Sigmoid colon (tissue), 7 donors: Measurements from ENCODE around the gene BOD1. TPM values are rescaled to one million over a fixed set of nuclear protein-coding genes. Genes with fewer than 3 reads are reported as not detected.

Experiments used
- DNase-seq: peaks from one replicate; pipeline ENCODE4 v3.0.0-alpha.2; 2019
- H3K27ac ChIP-seq, 4 donors: fragments of 200-600 bp; sonication (generic); one replicate each; pipeline ENCODE4 v1.5.1; 2016 to 2019; ENCODE audit warnings: mild to moderate bottlenecking in 1 of 4
- H3K27me3 ChIP-seq, 3 donors: fragments of 200-600 bp; sonication (generic); one replicate each; pipeline ENCODE4 v1.5.1; 2019; ENCODE audit warnings: mild to moderate bottlenecking in 1 of 3
- H3K36me3 ChIP-seq, 4 donors: fragments of 200-600 bp; sonication (generic); one replicate each; pipeline ENCODE4 v1.5.1; 2016 to 2019
- H3K4me1 ChIP-seq, 4 donors: fragments of 200-600 bp; sonication (generic); one replicate each; pipeline ENCODE4 v1.5.1; 2017 to 2019
- H3K4me3 ChIP-seq, 4 donors: fragments of 200-600 bp; sonication (generic); one replicate each; pipeline ENCODE4 v1.5.1; 2017 to 2019; ENCODE audit warnings: mild to moderate bottlenecking in 2 of 4, moderate library complexity in 1 of 4
- H3K9me3 ChIP-seq, 4 donors: fragments of 200-600 bp in 3 of 4; sonication (generic) in 3 of 4; one replicate each; pipeline versions ENCODE4 v1.5.1 to v1.6.1; 2013 to 2019
- CTCF ChIP-seq, 4 experiments: fragments of 450-650 bp in 3 of 4; fragments of 200-600 bp in 1 of 4; IDR thresholded peaks; one replicate each; pipeline ENCODE4 v1.5.1; 2016 to 2019; ENCODE audit warnings: antibody characterized with exemption in 4 of 4, mild to moderate bottlenecking in 3 of 4, moderate library complexity in 2 of 4
- EP300 ChIP-seq, 4 donors: sonication (generic); formaldehyde crosslinking; IDR thresholded peaks; one replicate each; pipeline ENCODE4 v1.6.1; 2017; ENCODE audit warnings: antibody characterized with exemption in 4 of 4
- POLR2A ChIP-seq, 2 donors: fragments of 450-650 bp; IDR thresholded peaks; one replicate each; pipeline ENCODE4 v1.6.1; 2016; ENCODE audit warnings: antibody characterized with exemption in 2 of 2, mild to moderate bottlenecking in 2 of 2, moderate library complexity in 2 of 2
- POLR2AphosphoS5 ChIP-seq, 4 donors: sonication (generic); formaldehyde crosslinking; IDR thresholded peaks; one replicate each; pipeline ENCODE4 v1.6.1; 2017; ENCODE audit warnings: antibody characterized with exemption in 4 of 4
- WGBS, 2 donors: extraction: QIAGEN DNeasy Blood & Tissue Kit; methylation state at CpG; one replicate each; pipeline ENCODE4 v1.1.7; 2013; 5-methylcytosine and 5-hydroxymethylcytosine counted together
- intact Hi-C: fragments of 100-400 bp; cut with DNase I; formaldehyde crosslinking; loops from one replicate; pipeline ENCODE4 v1.15.1; 2023
- polyA plus RNA-seq, 3 donors: library from polyadenylated mRNA; stranded (reverse); fragments of 200-250 nt; gene quantifications; one replicate each; pipeline ENCODE4 v1.2.3, GENCODE V29; 2013
- total RNA-seq, 4 donors: library from RNA; depleted of rRNA; stranded (reverse); fragments of >200 nt; gene quantifications; one replicate each; pipeline ENCODE4 v1.1.0, GENCODE V29; 2016
- donor health status: healthy with polysubstance abuse.
- donor health status: Bipolar disorder and iron deficiency.
- donor health status: healthy.

The BOD1 gene
- total and polyA plus RNA-seq, 7 donors: 17.6 to 71.3 (median 39.3) TPM

- no peak overlapping the region for H3K4me3 ChIP-seq
- DNase-seq: no peak
- no peak overlapping the region for H3K27ac ChIP-seq
- H3K9me3 ChIP-seq: no peaks in the 10 kb centered on the region
- no peak for TF ChIP-seq POLR2AphosphoS5 (IDR thresholded peaks at IDR 0.05)
- no peak for TF ChIP-seq CTCF (IDR thresholded peaks at IDR 0.05)
- TF ChIP-seq EP300 (IDR thresholded peaks at IDR 0.05): no peak
- TF ChIP-seq POLR2A (IDR thresholded peaks at IDR 0.05): no peak
- no peaks in the 10 kb centered on the region for H3K4me1 ChIP-seq
- WGBS, 2 donors: 84 to 87% methylated on average over 3 of the region's 3 CpGs
- no peaks in the 10 kb centered on the region for H3K27me3 ChIP-seq
- intact Hi-C loops: no loop called here
- no peaks in the 10 kb centered on the region for H3K36me3 ChIP-seq
Measured at GRCh38 chr5:173625261-173625660, 8.8 kb upstream of the BOD1 start.

- TF ChIP-seq POLR2A (IDR thresholded peaks at IDR 0.05): no peak
- no peak for TF ChIP-seq EP300 (IDR thresholded peaks at IDR 0.05)
- no peak for TF ChIP-seq CTCF (IDR thresholded peaks at IDR 0.05)
- TF ChIP-seq POLR2AphosphoS5 (IDR thresholded peaks at IDR 0.05): no peak
- WGBS, 2 donors: 34 to 80% methylated on average over 5 of the region's 5 CpGs
- intact Hi-C loops: no loop called here
- no peaks in the 10 kb centered on the region for H3K4me1 ChIP-seq
- no peaks in the 10 kb centered on the region for H3K36me3 ChIP-seq
- H3K9me3 ChIP-seq: no peaks in the 10 kb centered on the region
- H3K27ac ChIP-seq: no peak overlapping the region
- H3K27me3 ChIP-seq: no peaks in the 10 kb centered on the region
- H3K4me3 ChIP-seq: no peak overlapping the region
- DNase-seq: no peak
Measured at GRCh38 chr5:173624282-173624681, 7.8 kb upstream of the BOD1 start.

GRCh38 chr5:173623789-173624188, 7.3 kb upstream of the BOD1 start:
- TF ChIP-seq CTCF (IDR thresholded peaks at IDR 0.05) (no peak), EP300 (IDR thresholded peaks at IDR 0.05) (no peak), POLR2A (IDR thresholded peaks at IDR 0.05) (no peak), POLR2AphosphoS5 (IDR thresholded peaks at IDR 0.05) (no peak)
- H3K4me3 ChIP-seq: no peak overlapping the region
- H3K27ac ChIP-seq: no peak overlapping the region
- no peaks in the 10 kb centered on the region for H3K36me3 ChIP-seq
- intact Hi-C loops: no loop called here
- DNase-seq: no peak
- 93 to 97% methylated on average over 1 of the region's 1 CpG for WGBS, 2 donors
- no peaks in the 10 kb centered on the region for H3K9me3 ChIP-seq
- no peaks in the 10 kb centered on the region for H3K4me1 ChIP-seq
- H3K27me3 ChIP-seq: no peaks in the 10 kb centered on the region

- H3K4me1 ChIP-seq: no peaks in the 10 kb centered on the region
- TF ChIP-seq CTCF (IDR thresholded peaks at IDR 0.05): no peak
- no peak for TF ChIP-seq EP300 (IDR thresholded peaks at IDR 0.05)
- no peak for TF ChIP-seq POLR2A (IDR thresholded peaks at IDR 0.05)
- TF ChIP-seq POLR2AphosphoS5 (IDR thresholded peaks at IDR 0.05): no peak
- H3K9me3 ChIP-seq: no peaks in the 10 kb centered on the region
- H3K27me3 ChIP-seq: no peaks in the 10 kb centered on the region
- intact Hi-C loops: no loop called here
- WGBS, 2 donors: 17 to 67% methylated on average over 10 of the region's 10 CpGs
- H3K27ac ChIP-seq: no peak overlapping the region
- DNase-seq: no peak
- no peaks in the 10 kb centered on the region for H3K36me3 ChIP-seq
- no peak overlapping the region for H3K4me3 ChIP-seq
Measured at GRCh38 chr5:173623296-173623771, 6.9 kb upstream of the BOD1 start.
